ENCODE data around the gene RUFY1.
A peak's percentile ranks its signal among the peaks of the same experiment; 100 is the strongest.
"Not testable (repeated sequence)": the region's sequence is repeated elsewhere in the genome, so short reads cannot be mapped to it uniquely, and the experiment has no call there.

RUFY1 gene, protein sequence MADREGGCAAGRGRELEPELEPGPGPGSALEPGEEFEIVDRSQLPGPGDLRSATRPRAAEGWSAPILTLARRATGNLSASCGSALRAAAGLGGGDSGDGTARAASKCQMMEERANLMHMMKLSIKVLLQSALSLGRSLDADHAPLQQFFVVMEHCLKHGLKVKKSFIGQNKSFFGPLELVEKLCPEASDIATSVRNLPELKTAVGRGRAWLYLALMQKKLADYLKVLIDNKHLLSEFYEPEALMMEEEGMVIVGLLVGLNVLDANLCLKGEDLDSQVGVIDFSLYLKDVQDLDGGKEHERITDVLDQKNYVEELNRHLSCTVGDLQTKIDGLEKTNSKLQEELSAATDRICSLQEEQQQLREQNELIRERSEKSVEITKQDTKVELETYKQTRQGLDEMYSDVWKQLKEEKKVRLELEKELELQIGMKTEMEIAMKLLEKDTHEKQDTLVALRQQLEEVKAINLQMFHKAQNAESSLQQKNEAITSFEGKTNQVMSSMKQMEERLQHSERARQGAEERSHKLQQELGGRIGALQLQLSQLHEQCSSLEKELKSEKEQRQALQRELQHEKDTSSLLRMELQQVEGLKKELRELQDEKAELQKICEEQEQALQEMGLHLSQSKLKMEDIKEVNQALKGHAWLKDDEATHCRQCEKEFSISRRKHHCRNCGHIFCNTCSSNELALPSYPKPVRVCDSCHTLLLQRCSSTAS

DNA sequence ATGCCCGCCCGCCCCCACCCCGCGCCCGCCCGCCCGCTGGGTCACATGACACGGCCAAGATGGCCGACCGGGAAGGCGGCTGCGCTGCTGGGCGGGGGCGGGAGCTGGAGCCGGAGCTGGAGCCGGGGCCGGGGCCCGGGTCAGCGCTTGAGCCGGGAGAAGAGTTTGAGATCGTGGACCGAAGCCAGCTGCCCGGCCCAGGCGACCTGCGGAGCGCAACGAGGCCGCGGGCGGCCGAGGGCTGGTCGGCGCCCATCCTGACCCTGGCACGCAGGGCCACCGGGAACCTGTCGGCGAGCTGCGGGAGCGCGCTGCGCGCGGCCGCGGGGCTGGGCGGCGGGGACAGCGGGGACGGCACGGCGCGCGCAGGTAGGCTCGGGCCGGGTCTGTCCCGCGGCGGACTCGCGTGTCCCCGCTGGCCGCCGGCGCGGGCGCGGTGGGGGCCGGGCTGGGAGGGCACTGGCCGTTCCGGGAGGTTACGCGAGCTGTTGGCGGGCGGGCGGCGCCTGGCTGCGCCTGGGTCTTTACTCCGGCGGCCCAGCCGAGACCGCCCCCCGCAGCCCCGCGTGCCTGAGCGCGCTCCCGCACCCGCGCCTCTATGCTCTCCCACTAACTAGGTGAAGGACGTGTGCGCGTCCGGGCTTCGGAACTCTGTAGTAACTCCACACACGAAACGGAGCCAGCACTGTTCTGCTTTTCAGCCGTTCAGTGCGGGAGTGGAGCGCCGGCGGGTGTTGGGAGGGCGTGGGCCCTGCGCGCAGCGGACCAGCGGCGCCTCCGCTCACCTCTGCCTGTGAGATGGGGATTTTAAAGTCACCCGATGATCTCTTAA, at the start of gene RUFY1:
TSS of gene RUFY1 (plus strand) at position 44 of the 832 bp plus-strand sequence. CDS start at position 60, 16 bp downstream.
- TF ChIP-seq SUZ12 (IDR thresholded peaks at IDR 0.05; ENCODE audit: extremely low read depth, insufficient read depth, insufficient read length) (no peak), YY1 (IDR thresholded peaks at IDR 0.05; ENCODE audit: insufficient read depth, insufficient read length) (peak; percentile 47)
- Histone ChIP-seq H3K36me3 (ENCODE audit: insufficient read depth, insufficient read length, low read length) (peaks cover 10% of the 10 kb centered on the region), H3K9ac (ENCODE audit: insufficient read length, low read depth) (peak within 1 kb of the TSS; percentile 97), H3K9me3 (ENCODE audit: insufficient read depth, low read length) (no peaks in the 10 kb centered on the region), H3K4me3 (ENCODE audit: insufficient read length, low read depth) (peak within 1 kb of the TSS; percentile 81), H3K4me1 (ENCODE audit: insufficient read depth, insufficient read length) (peaks cover 3% of the 10 kb centered on the region), H3K27me3 (ENCODE audit: insufficient read depth, insufficient read length) (no peaks in the 10 kb centered on the region)
- peak; percentile 16 for DNase-seq (ENCODE audit: low read depth, low spot score)

DNA sequence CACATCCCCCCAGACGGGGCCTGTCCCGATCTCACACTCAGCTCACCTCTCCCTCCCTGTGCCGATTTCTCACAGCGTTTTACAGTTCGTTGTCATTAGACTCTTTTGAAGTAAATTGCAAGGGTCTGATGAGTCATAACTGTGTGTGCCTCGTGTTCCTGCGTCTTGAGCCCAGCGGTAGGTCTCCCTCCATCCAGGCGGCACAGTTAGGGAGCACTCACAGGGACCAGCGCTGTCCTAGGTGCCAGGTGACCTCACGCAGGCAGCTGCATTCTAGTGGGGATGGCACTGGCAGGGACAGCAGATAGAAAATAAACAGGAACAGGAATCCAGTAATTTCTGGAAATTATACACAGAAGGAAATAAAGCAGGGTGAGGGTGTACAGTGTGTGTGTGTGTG, 48.4 kb upstream of the RUFY1 start:
- not testable (repeated sequence) for H3K27me3 ChIP-seq (ENCODE audit: insufficient read depth, insufficient read length); DNase-seq (ENCODE audit: low read depth, low spot score); H3K4me1 ChIP-seq (ENCODE audit: insufficient read depth, insufficient read length); H3K4me3 ChIP-seq (ENCODE audit: insufficient read length, low read depth); H3K36me3 ChIP-seq (ENCODE audit: insufficient read depth, insufficient read length, low read length); H3K9ac ChIP-seq (ENCODE audit: insufficient read length, low read depth); H3K9me3 ChIP-seq (ENCODE audit: insufficient read depth, low read length)

DNA sequence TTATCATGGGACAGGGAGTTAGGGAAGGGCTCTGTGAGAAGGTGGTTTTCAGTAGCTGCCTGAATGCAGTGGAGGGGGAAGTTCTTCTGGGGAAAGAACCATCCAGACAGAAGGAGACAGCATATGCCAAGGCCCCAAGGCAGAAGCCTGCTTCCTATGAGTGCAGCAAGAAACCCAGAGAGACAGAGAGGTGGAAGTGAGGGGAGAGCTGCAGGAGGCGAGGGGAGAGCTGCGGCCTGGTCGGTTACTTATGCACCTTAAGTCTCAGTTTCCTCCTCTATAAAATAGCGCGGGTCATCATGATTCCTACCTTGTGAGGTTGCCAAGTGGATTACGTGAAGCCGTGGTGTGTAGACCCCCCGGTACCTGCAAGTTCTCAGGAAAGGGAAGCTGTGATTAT, 47.9 kb upstream of the RUFY1 start:
- not testable (repeated sequence) for H3K9me3 ChIP-seq (ENCODE audit: insufficient read depth, low read length); DNase-seq (ENCODE audit: low read depth, low spot score); H3K4me3 ChIP-seq (ENCODE audit: insufficient read length, low read depth); H3K4me1 ChIP-seq (ENCODE audit: insufficient read depth, insufficient read length); H3K27me3 ChIP-seq (ENCODE audit: insufficient read depth, insufficient read length); H3K9ac ChIP-seq (ENCODE audit: insufficient read length, low read depth); H3K36me3 ChIP-seq (ENCODE audit: insufficient read depth, insufficient read length, low read length)

DNA sequence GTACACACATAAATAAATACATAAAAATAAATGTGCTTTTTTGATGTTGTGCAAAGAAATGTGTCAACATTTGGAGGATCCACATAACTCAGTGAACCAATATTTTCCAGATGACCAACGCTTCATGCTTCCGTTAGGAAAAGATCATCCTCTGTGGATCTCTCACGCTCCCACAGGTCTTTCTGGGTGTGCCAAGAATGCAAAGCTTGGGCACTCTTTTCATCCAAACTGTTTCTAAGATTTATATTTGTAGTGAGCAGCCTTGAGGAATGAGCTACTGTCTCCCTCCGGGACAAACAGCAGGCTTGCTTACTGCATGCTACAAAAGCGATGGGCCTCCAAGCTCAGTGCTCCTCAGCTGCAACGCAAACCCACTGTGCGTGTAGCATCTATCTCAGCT, 46.2 kb upstream of the RUFY1 start:
- H3K27me3 ChIP-seq (ENCODE audit: insufficient read depth, insufficient read length) = no peaks in the 10 kb centered on the region
- DNase-seq (ENCODE audit: low read depth, low spot score) = no peak
- no peaks in the 10 kb centered on the region for H3K4me1 ChIP-seq (ENCODE audit: insufficient read depth, insufficient read length)
- TF ChIP-seq YY1 (IDR thresholded peaks at IDR 0.05; ENCODE audit: insufficient read depth, insufficient read length) (no peak), SUZ12 (IDR thresholded peaks at IDR 0.05; ENCODE audit: extremely low read depth, insufficient read depth, insufficient read length) (no peak), ZNF274 (IDR thresholded peaks at IDR 0.05; ENCODE audit: low read depth, low read length) (no peak)
- H3K36me3 ChIP-seq (ENCODE audit: insufficient read depth, insufficient read length, low read length) = no peaks in the 10 kb centered on the region
- H3K9ac ChIP-seq (ENCODE audit: insufficient read length, low read depth) = no peak overlapping the region
- no peak overlapping the region for H3K4me3 ChIP-seq (ENCODE audit: insufficient read length, low read depth)
- no peaks in the 10 kb centered on the region for H3K9me3 ChIP-seq (ENCODE audit: insufficient read depth, low read length)

DNA sequence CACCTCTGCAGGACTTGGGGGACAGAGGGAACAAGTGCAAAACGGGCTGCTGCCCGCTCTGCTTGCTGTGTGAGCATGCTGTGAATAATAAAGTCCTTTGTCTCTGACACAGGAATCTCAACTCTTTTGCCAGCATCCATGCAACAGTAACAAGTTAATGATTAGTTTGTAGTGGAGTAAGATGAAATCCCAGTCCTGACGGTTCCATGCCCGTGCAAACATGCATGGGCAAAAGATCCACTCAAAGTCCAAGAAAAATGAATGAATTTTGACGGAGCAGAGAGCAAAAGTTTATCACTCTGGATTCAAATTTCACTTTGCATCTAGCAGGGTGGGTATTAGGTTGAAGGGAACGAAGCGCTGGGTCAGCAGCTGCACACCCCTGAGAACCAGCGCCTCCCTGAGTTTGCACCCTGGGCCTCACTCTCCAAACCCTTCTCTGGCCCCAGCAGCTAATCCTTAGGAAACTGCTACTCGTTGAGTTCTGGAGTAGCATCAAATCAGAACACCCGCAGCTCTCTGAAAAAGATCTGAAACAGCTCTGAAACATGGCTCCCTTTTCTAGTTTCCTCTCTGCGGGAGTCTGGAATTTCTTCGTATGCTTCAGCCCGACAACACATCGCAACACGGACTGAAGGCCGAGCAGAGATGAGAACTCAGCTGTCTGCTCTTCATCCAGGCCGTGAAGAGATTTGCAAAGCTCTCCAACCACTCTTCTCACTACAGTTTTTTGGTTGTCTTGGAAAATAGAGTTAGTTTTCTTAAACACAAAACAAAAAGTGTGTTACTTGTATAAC, 45.6 kb upstream of the RUFY1 start:
- Histone ChIP-seq H3K9ac (ENCODE audit: insufficient read length, low read depth) (no peak overlapping the region), H3K36me3 (ENCODE audit: insufficient read depth, insufficient read length, low read length) (no peaks in the 10 kb centered on the region), H3K4me3 (ENCODE audit: insufficient read length, low read depth) (no peak overlapping the region), H3K27me3 (ENCODE audit: insufficient read depth, insufficient read length) (no peaks in the 10 kb centered on the region), H3K9me3 (ENCODE audit: insufficient read depth, low read length) (no peaks in the 10 kb centered on the region), H3K4me1 (ENCODE audit: insufficient read depth, insufficient read length) (no peaks in the 10 kb centered on the region)
- TF ChIP-seq YY1 (IDR thresholded peaks at IDR 0.05; ENCODE audit: insufficient read depth, insufficient read length) = no peak
- TF ChIP-seq ZNF274 (IDR thresholded peaks at IDR 0.05; ENCODE audit: low read depth, low read length) = no peak
- DNase-seq (ENCODE audit: low read depth, low spot score) = no peak

DNA sequence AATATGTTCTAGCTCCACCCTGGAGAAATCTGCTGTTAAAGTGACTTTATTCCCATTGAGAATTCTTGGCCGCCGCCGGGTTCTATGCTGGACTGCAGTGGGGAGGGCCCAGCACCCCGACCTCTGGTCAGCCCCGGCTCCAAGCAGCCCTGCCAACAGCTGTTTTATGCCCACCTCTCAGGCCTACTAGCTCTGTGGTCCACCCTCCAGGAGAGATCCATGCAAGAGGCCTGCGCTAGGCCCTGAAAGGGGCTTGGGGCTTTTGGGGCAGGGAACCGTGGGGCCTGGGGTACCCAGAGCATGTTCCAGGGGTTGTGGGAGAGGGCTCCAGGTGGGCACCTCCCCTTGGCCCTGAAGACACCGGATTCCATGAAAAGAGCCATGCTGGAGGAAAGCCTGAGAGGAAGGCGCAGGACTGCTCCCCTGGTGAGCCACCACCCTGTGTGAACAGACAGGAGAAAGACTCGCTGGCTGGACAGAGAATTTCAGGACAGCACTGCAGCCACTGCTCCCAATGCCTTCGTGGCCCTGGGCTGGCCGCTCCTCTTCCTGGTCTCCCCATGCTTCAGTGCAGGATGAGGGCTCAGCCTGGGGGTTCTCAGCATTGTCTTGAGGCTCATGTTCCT, 44.6 kb upstream of the RUFY1 start:
- no peak for DNase-seq (ENCODE audit: low read depth, low spot score)
- H3K27me3 ChIP-seq (ENCODE audit: insufficient read depth, insufficient read length) = no peaks in the 10 kb centered on the region
- H3K4me3 ChIP-seq (ENCODE audit: insufficient read length, low read depth) = no peak overlapping the region
- H3K36me3 ChIP-seq (ENCODE audit: insufficient read depth, insufficient read length, low read length) = no peaks in the 10 kb centered on the region
- no peaks in the 10 kb centered on the region for H3K4me1 ChIP-seq (ENCODE audit: insufficient read depth, insufficient read length)
- TF ChIP-seq ZNF274 (IDR thresholded peaks at IDR 0.05; ENCODE audit: low read depth, low read length) (no peak), SUZ12 (IDR thresholded peaks at IDR 0.05; ENCODE audit: extremely low read depth, insufficient read depth, insufficient read length) (no peak), YY1 (IDR thresholded peaks at IDR 0.05; ENCODE audit: insufficient read depth, insufficient read length) (no peak)
- no peak overlapping the region for H3K9ac ChIP-seq (ENCODE audit: insufficient read length, low read depth)
- no peaks in the 10 kb centered on the region for H3K9me3 ChIP-seq (ENCODE audit: insufficient read depth, low read length)
